Gastrocnemius medialis (tissue), 4 donors: ENCODE data around the gene ATXN1.
A peak's percentile ranks its signal among the peaks of the same experiment; 100 is the strongest.

Experiments
- POLR2A ChIP-seq, 2 donors: fragments of 450-650 bp; IDR thresholded peaks; one replicate each; pipeline ENCODE4 v1.6.1; 2017; ENCODE audit warnings: antibody characterized with exemption in 2 of 2, mild to moderate bottlenecking in 2 of 2, moderate library complexity in 2 of 2
- TF ChIP-seq, protein P1 (sequence below), 5 experiments: fragments of 450-650 bp in 3 of 5; fragments of 200-600 bp in 2 of 5; sonication (generic) in 2 of 5; IDR thresholded peaks in 4 of 5; conservative IDR thresholded peaks in 1 of 5; 1 replicate in 4 of 5; 2 replicates in 1 of 5; pipeline ENCODE4 v1.5.1; 2016 to 2019; ENCODE audit warnings: antibody characterized with exemption in 5 of 5, mild to moderate bottlenecking in 3 of 5, moderate library complexity in 3 of 5

GRCh38 chr6:16318538-16318937 lies 442.7 kb downstream of the ATXN1 start:
- TF ChIP-seq, protein P1, sequence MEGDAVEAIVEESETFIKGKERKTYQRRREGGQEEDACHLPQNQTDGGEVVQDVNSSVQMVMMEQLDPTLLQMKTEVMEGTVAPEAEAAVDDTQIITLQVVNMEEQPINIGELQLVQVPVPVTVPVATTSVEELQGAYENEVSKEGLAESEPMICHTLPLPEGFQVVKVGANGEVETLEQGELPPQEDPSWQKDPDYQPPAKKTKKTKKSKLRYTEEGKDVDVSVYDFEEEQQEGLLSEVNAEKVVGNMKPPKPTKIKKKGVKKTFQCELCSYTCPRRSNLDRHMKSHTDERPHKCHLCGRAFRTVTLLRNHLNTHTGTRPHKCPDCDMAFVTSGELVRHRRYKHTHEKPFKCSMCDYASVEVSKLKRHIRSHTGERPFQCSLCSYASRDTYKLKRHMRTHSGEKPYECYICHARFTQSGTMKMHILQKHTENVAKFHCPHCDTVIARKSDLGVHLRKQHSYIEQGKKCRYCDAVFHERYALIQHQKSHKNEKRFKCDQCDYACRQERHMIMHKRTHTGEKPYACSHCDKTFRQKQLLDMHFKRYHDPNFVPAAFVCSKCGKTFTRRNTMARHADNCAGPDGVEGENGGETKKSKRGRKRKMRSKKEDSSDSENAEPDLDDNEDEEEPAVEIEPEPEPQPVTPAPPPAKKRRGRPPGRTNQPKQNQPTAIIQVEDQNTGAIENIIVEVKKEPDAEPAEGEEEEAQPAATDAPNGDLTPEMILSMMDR (IDR thresholded peaks at IDR 0.05 in 4 of 5, conservative IDR thresholded peaks at IDR 0.05 in 1 of 5), result no peak
- TF ChIP-seq POLR2A (IDR thresholded peaks at IDR 0.05), result peak; percentile 31 to 49
